Mucosa of rectum (tissue), 2 donors: ENCODE data around the gene GFRAL.

Experiments
- H3K27ac ChIP-seq, 2 donors: one replicate each; pipeline ENCODE4 v1.7.0; 2013; ENCODE audit warnings: inconsistent platforms in 2 of 2, low read depth in 2 of 2, low read length in 2 of 2
- H3K27me3 ChIP-seq, 2 donors: one replicate each; pipeline ENCODE4 v1.7.0; 2013; ENCODE audit warnings: low read length in 2 of 2; ENCODE audit not compliant: control insufficient read depth in 2 of 2, insufficient read depth in 2 of 2
- H3K36me3 ChIP-seq, 2 donors: one replicate each; pipeline ENCODE4 v1.7.0; 2013; ENCODE audit warnings: low read length in 2 of 2; ENCODE audit not compliant: control insufficient read depth in 2 of 2, insufficient read depth in 2 of 2
- H3K4me1 ChIP-seq, 2 donors: one replicate each; pipeline ENCODE4 v1.7.0; 2013; ENCODE audit warnings: low read length in 2 of 2, mild to moderate bottlenecking in 1 of 2; ENCODE audit not compliant: control insufficient read depth in 2 of 2, insufficient read depth in 2 of 2
- H3K4me3 ChIP-seq, 2 donors: one replicate each; pipeline ENCODE4 v1.7.0; 2013; ENCODE audit warnings: low read length in 2 of 2
- H3K9ac ChIP-seq, 2 donors: one replicate each; pipeline ENCODE4 v1.7.0; 2013; ENCODE audit warnings: low read length in 2 of 2, low read depth in 1 of 2, mild to moderate bottlenecking in 1 of 2
- H3K9me3 ChIP-seq, 2 donors: one replicate each; pipeline ENCODE4 v1.7.0; 2013; ENCODE audit warnings: low read length in 2 of 2; ENCODE audit not compliant: control insufficient read depth in 2 of 2
- donor health status: healthy.
- donor health status: Normal muscosa, but diverticular disease.

The GFRAL gene

GRCh38 chr6:55410674-55411073, 83.4 kb downstream of the GFRAL start:
- Histone ChIP-seq H3K9me3 (no peaks in the 10 kb centered on the region), H3K36me3 (no peaks in the 10 kb centered on the region), H3K4me1 (no peaks in the 10 kb centered on the region), H3K4me3 (no peak overlapping the region), H3K27ac (no peak overlapping the region), H3K9ac (no peak overlapping the region), H3K27me3 (no peaks in the 10 kb centered on the region)

- Histone ChIP-seq H3K27me3 (no peaks in the 10 kb centered on the region), H3K36me3 (no peaks in the 10 kb centered on the region), H3K27ac (no peak overlapping the region), H3K4me3 (no peak overlapping the region), H3K9me3 (no peaks in the 10 kb centered on the region), H3K9ac (no peak overlapping the region), H3K4me1 (no peaks in the 10 kb centered on the region)
Observed at GRCh38 chr6:55423933-55424332, 96.7 kb downstream of the GFRAL start.

GRCh38 chr6:55433446-55434130, 106.3 kb downstream of the GFRAL start:
- H3K27ac ChIP-seq = no peak overlapping the region
- no peaks in the 10 kb centered on the region for H3K4me1 ChIP-seq
- H3K27me3 ChIP-seq = no peaks in the 10 kb centered on the region
- no peaks in the 10 kb centered on the region for H3K9me3 ChIP-seq
- H3K9ac ChIP-seq = no peak overlapping the region
- no peaks in the 10 kb centered on the region for H3K36me3 ChIP-seq
- H3K4me3 ChIP-seq = no peak overlapping the region

- Histone ChIP-seq H3K36me3 (no peaks in the 10 kb centered on the region), H3K9ac (no peak overlapping the region), H3K4me3 (no peak overlapping the region), H3K4me1 (no peaks in the 10 kb centered on the region), H3K9me3 (no peaks in the 10 kb centered on the region), H3K27ac (no peak overlapping the region), H3K27me3 (no peaks in the 10 kb centered on the region)
Observed at GRCh38 chr6:55437141-55437540, 109.9 kb downstream of the GFRAL start.

GRCh38 chr6:55438203-55438602, 110.9 kb downstream of the GFRAL start:
- no peaks in the 10 kb centered on the region for H3K36me3 ChIP-seq
- H3K9ac ChIP-seq = no peak overlapping the region
- no peak overlapping the region for H3K4me3 ChIP-seq
- H3K27ac ChIP-seq = no peak overlapping the region
- H3K9me3 ChIP-seq = no peaks in the 10 kb centered on the region
- H3K27me3 ChIP-seq = no peaks in the 10 kb centered on the region
- H3K4me1 ChIP-seq = no peaks in the 10 kb centered on the region

- H3K27ac ChIP-seq = no peak overlapping the region
- H3K4me3 ChIP-seq = no peak overlapping the region
- H3K4me1 ChIP-seq = no peaks in the 10 kb centered on the region
- no peaks in the 10 kb centered on the region for H3K9me3 ChIP-seq
- H3K36me3 ChIP-seq = no peaks in the 10 kb centered on the region
- H3K27me3 ChIP-seq = no peaks in the 10 kb centered on the region
- H3K9ac ChIP-seq = no peak overlapping the region
Observed at GRCh38 chr6:55443238-55444134, 116.2 kb downstream of the GFRAL start.

GRCh38 chr6:55445648-55446204, 118.5 kb downstream of the GFRAL start:
- no peak overlapping the region for H3K4me3 ChIP-seq
- no peaks in the 10 kb centered on the region for H3K9me3 ChIP-seq
- no peaks in the 10 kb centered on the region for H3K4me1 ChIP-seq
- no peak overlapping the region for H3K9ac ChIP-seq
- H3K27ac ChIP-seq = no peak overlapping the region
- no peaks in the 10 kb centered on the region for H3K36me3 ChIP-seq
- no peaks in the 10 kb centered on the region for H3K27me3 ChIP-seq

- Histone ChIP-seq H3K4me3 (no peak overlapping the region), H3K27me3 (no peaks in the 10 kb centered on the region), H3K36me3 (no peaks in the 10 kb centered on the region), H3K4me1 (no peaks in the 10 kb centered on the region), H3K27ac (no peak overlapping the region), H3K9ac (no peak overlapping the region), H3K9me3 (no peaks in the 10 kb centered on the region)
Observed at GRCh38 chr6:55447891-55448290, 120.6 kb downstream of the GFRAL start.

- Histone ChIP-seq H3K27ac (no peak overlapping the region), H3K36me3 (no peaks in the 10 kb centered on the region), H3K9me3 (no peaks in the 10 kb centered on the region), H3K4me1 (no peaks in the 10 kb centered on the region), H3K27me3 (no peaks in the 10 kb centered on the region), H3K9ac (no peak overlapping the region), H3K4me3 (no peak overlapping the region)
Observed at GRCh38 chr6:55448451-55448850, 121.2 kb downstream of the GFRAL start.

- Histone ChIP-seq H3K4me1 (no peaks in the 10 kb centered on the region), H3K9me3 (no peaks in the 10 kb centered on the region), H3K9ac (no peak overlapping the region), H3K4me3 (no peak overlapping the region), H3K27me3 (no peaks in the 10 kb centered on the region), H3K27ac (no peak overlapping the region), H3K36me3 (no peaks in the 10 kb centered on the region)
Observed at GRCh38 chr6:55449225-55449624, 122.0 kb downstream of the GFRAL start.
